Activated CD8-positive, alpha-beta memory T cell treated with anti-CD3 and anti-CD28 coated beads, Interleukin-2, amount 10 ng/mL, durations not matched to agents 7 days and 5 days (primary cell): ENCODE measurements around the gene RAB12. TPM values are rescaled to one million over a fixed set of nuclear protein-coding genes. Genes with fewer than 3 reads are reported as not detected.

ENCODE experiments used
- ATAC-seq: fragments of 150-1000 bp; cut with Tn5 transposase; one replicate; pipeline ENCODE4 v1.10.0; 2021; ENCODE audit warnings: moderate library complexity
- CTCF ChIA-PET: fragments of 350-600 bp; sonication (Branson Sonifier 250); formaldehyde crosslinking; loops from one replicate; lab custom pipeline; 2021; ENCODE audit warnings: antibody characterized with exemption; lab: Charles Lee
- DNase-seq: peaks from one replicate; pipeline ENCODE4 v3.0.0-alpha.2; 2020
- H3K27ac Mint-ChIP-seq: one replicate; pipeline ENCODE4 v1.8.0; 2021; ENCODE audit warnings: mild to moderate bottlenecking, mixed read lengths
- H3K27me3 Mint-ChIP-seq: one replicate; pipeline ENCODE4 v1.8.0; 2021; ENCODE audit warnings: mixed read lengths
- H3K36me3 Mint-ChIP-seq: one replicate; pipeline ENCODE4 v1.8.0; 2021; ENCODE audit warnings: mild to moderate bottlenecking, mixed read lengths
- H3K4me1 Mint-ChIP-seq: one replicate; pipeline ENCODE4 v1.8.0; 2021; ENCODE audit warnings: mixed read lengths
- H3K4me3 Mint-ChIP-seq: one replicate; pipeline ENCODE4 v1.8.0; 2021; ENCODE audit warnings: mild to moderate bottlenecking, moderate library complexity, mixed read lengths
- H3K9me3 Mint-ChIP-seq: one replicate; pipeline ENCODE4 v1.8.0; 2022; ENCODE audit warnings: low read depth, mixed read lengths
- total RNA-seq, 2 experiments: library from RNA; stranded (reverse); gene quantifications; one replicate each; pipeline ENCODE4 v1.2.3, GENCODE V29; 2021

Gene RAB12
- total RNA-seq, 2 experiments from 2014 or later: 13.6 to 15.2 TPM

DNA sequence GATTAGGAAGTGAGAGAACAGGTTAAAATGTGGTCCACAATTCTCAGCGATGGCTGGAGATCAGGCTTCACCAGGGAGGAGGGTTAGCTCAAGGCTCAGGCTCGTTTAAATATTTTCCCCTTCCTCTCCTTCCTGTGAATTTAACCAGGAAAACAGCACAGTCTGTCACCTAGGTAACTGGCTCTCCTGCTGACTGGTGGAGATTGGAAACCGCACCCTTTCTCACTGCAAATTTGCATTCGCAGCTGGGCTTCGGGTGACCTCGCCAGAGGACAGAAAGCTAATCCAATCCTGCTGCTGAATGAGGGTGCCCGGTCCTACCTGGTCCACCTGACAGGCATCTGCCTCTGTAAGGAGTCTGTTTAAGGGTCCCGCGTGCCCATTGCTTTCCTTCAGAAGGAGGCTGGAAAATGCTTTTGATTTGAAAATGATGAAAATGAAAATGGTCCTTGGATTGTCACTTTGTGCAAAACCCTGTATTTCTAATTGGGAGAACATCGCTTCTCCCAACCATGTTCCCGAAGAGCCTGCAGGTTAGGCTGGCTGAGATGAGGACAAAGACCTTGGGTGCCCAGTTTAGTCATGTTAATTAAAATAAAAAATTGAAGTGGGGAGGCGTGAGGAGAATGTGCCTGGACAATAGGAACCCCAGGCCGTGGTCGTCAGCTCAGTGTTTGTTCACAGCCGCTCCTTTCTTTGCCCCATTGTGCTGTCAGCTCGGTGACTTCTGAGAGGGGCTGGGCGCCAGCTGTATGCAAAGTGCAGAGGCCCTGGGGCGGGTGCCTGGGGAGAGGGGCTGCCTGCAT, 52.7 kb downstream of the RAB12 start:
- CTCF ChIA-PET: interaction anchor here (1.5 to 1.9 kb wide), 2 partner anchors 10 to 326 kb away, joined by 4 to 7 read pairs; no protein-coding TSS in a partner anchor

DNA sequence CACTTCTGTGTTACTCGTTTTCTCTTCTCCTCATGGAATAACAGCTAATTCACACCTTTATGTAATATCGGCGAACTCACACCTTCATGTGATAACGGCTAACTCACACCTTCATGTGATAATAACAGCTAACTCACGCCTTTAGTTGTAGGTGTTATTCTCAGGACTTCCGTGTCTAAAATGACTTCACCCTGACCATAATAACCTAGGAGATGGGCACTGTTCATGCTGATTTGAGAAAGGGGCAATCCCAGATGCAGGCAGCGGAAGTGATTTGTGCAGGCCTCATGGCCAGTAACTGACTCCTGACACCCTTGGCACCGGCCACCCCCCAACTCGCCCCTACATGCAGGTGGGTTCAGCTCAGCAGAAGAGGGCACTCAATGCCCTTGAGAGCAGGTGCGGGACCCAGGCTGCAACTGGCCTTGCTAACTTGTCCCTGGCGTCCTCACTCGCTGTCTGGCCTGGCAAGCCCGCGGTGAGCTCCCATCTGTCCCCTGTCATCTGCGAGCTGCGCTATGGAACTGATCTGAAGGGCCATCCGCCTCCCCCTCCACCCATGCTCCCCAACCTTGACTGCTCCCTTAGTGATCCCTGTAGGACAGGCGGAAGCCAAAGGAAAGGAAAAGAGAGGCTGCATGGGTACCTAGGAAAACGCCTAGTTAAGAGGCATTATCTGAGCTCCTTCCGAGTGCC, 53.5 kb downstream of the RAB12 start:
- H3K36me3 Mint-ChIP-seq: no peaks in the 10 kb centered on the region
- peaks cover 5% of the 10 kb centered on the region for H3K4me1 Mint-ChIP-seq
- no peak overlapping the region for H3K27ac Mint-ChIP-seq
- CTCF ChIA-PET: interaction anchor here (1.5 to 1.9 kb wide), 2 partner anchors 9 to 325 kb away, joined by 4 to 7 read pairs; no protein-coding TSS in a partner anchor
- H3K4me3 Mint-ChIP-seq: no peak overlapping the region
- H3K9me3 Mint-ChIP-seq: no peaks in the 10 kb centered on the region
- peaks cover 14% of the 10 kb centered on the region for H3K27me3 Mint-ChIP-seq
- DNase-seq (no peak), ATAC-seq (no peak)

More for the DNA sequence above, 52.7 kb downstream of the RAB12 start:
- ATAC-seq (no peak), DNase-seq (no peak)
- Mint-ChIP-seq H3K27me3 (peaks cover 14% of the 10 kb centered on the region), H3K36me3 (no peaks in the 10 kb centered on the region), H3K9me3 (no peaks in the 10 kb centered on the region), H3K4me1 (peaks cover 5% of the 10 kb centered on the region), H3K27ac (no peak overlapping the region), H3K4me3 (no peak overlapping the region)

DNA sequence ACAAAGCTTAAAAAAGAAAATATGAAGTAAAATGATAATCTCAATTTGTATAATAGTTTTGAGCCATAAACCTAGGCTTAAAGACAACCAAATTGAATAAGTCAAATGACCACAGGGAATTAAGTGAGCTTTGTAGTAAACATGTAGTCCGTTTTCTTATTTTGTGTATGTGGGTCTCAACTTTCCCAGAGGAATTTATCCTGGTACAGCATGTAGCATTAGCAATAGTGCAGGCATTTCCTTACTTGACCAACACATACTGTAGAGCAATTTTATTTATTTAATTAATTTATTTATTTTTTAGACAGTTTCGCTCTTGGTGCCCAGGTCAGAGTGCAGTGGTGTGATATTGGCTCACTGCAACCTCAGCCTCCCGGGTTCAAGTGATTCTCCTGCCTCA, 58.6 kb downstream of the RAB12 start:
- DNase-seq (no peak), ATAC-seq (no peak)
- H3K4me1 Mint-ChIP-seq: peaks cover 2% of the 10 kb centered on the region
- H3K36me3 Mint-ChIP-seq: no peaks in the 10 kb centered on the region
- H3K27me3 Mint-ChIP-seq: peaks cover 10% of the 10 kb centered on the region
- H3K4me3 Mint-ChIP-seq: no peak overlapping the region
- no peaks in the 10 kb centered on the region for H3K9me3 Mint-ChIP-seq
- CTCF ChIA-PET: interaction anchor here (1.2 kb wide), 1 partner anchor 14 kb away, joined by 3 read pairs; no protein-coding TSS in a partner anchor
- no peak overlapping the region for H3K27ac Mint-ChIP-seq

DNA sequence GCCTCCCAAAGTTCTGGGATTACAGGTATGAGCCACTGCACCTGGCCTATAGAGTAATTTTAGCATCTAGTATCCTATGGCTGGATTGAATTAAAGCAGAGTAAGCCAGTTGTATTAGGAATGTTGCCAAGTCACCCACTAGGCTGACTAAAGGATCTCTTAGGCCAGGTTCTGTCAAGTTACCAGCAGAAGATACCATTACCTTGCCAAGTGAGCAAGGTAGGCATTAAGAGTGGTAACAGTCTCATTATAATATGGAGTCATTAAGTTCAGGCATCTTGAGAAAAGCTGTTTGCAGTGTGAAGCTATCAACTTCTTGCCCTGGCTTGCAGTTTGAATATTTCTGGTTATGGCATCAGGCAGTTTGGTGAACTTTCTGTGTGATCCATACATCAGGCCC, 59.1 kb downstream of the RAB12 start:
- ATAC-seq (no peak), DNase-seq (no peak)
- Mint-ChIP-seq H3K27me3 (peaks cover 4% of the 10 kb centered on the region), H3K4me3 (no peak overlapping the region), H3K27ac (no peak overlapping the region), H3K36me3 (no peaks in the 10 kb centered on the region), H3K4me1 (peaks cover 3% of the 10 kb centered on the region), H3K9me3 (peaks cover under 1% of the 10 kb centered on the region)
- CTCF ChIA-PET: interaction anchor here (1.2 kb wide), 1 partner anchor 15 kb away, joined by 3 read pairs; no protein-coding TSS in a partner anchor

DNA sequence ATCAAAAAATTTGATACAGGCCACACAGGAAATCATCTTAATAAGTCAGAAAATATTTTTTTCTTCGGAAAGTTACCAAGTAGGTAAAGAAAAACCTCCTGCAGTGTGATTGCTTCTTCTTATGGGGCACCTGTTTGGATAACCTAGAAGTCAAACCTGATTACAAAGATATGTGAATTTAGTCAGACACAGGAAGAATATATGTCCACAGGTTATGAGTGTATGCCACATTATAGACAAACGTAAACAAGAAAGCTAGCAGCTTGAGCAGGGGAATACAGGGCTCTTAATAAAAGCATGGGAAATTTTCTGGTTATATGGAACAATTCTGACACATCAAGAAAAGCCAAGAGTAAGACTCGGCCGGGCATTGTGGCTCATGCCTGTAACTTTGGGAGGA, 60.3 kb downstream of the RAB12 start:
- Mint-ChIP-seq H3K9me3 (peaks cover 6% of the 10 kb centered on the region), H3K27ac (no peak overlapping the region), H3K36me3 (no peaks in the 10 kb centered on the region), H3K4me1 (peaks cover 6% of the 10 kb centered on the region), H3K27me3 (peaks cover 6% of the 10 kb centered on the region), H3K4me3 (no peak overlapping the region)
- no peak for ATAC-seq
- DNase-seq: no peak
- CTCF ChIA-PET: no interaction called here

DNA sequence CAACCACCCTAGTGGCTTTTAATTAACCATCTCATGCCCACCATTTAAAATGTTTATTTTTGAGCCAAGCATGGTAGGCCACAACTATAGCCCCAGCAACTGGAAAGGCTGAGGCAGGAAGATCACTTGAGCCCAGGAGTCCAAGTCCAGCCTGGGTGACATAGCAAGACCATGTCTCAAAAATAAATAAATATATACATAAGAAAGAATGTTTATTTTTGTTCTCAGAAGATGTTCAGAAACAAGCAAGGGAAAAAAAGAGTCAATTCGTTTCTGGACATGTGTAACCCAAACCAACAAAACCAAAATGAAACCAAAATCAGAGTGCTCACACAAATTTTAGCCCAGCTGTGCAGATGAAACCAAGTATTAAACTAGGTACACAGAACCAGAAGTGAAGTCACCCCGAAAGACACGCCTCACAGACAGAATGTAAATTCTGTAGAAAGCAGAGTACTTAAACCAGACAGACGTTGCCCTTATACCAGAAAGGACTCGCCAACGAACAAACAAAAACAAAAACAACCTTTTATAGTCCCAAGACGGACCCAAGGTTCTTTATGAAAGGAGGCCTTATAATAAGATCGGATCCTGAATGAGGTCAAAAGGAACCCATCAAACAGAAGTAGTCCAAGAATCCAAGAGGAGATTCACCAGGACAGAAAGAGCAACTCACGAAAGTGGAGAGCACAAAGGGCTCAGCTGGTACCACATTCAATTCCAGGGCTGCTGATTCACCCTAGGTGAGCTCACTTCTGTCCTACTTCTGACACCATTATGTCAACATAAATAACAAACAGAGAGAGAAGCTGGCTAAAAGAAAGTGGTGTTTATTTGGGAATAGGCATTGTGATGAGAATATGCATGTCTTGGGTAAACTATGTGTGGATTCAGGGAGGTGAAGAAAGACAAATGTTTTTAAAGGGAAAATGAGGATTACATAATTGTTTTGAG, 64.3 kb downstream of the RAB12 start:
- H3K27ac Mint-ChIP-seq: no peak overlapping the region
- ATAC-seq: no peak
- H3K9me3 Mint-ChIP-seq: peaks cover 6% of the 10 kb centered on the region
- DNase-seq: no peak
- peaks cover 3% of the 10 kb centered on the region for H3K4me1 Mint-ChIP-seq
- H3K4me3 Mint-ChIP-seq: no peak overlapping the region
- CTCF ChIA-PET: interaction anchor here (1.0 to 1.8 kb wide), 2 partner anchors 19 to 23 kb away, joined by 3 to 7 read pairs; no protein-coding TSS in a partner anchor
- H3K27me3 Mint-ChIP-seq: peaks cover 12% of the 10 kb centered on the region
- H3K36me3 Mint-ChIP-seq: no peaks in the 10 kb centered on the region

DNA sequence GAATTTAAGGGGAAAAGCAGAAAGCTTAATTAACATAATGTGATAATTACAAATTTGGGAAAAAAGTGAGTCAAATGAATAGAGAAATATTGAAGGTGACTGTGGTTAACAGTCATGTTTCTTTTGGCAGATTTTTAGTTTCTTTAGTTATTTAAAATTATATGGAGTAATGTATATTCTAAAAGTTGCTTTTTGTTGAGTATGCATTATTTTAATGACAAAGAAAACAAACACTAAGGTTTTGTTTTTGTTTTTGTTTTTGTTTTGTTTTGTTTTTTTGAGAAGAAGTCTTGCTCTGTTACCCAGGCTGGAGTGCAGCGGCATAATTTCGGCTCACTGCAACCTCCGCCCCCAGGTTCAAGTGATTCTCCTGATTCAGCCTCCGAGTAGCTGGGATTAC, 65.8 kb downstream of the RAB12 start:
- Mint-ChIP-seq H3K27ac (no peak overlapping the region), H3K9me3 (peaks cover 6% of the 10 kb centered on the region)
- CTCF ChIA-PET: interaction anchor here (1.2 kb wide), 1 partner anchor 22 kb away, joined by 3 read pairs; no protein-coding TSS in a partner anchor

DNA sequence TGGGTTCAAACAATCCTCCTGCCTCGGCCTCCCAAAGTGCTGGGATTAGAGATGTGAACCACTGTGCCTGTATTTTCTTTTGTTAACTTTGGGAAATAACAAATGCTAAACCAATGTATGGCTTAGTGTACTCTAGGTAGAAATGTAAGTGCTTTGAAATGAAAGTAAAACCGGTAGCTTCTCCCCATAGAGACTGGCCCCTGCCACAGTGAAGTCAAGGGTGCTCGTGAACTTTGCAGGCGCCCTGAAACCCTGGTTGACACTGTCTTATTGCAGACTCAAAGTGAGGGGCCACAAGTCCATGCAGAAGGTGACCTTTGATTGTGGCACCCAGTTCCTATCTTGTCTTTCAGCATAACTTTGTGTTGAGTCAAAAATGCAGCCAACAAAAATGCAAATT, 72.0 kb downstream of the RAB12 start:
- Mint-ChIP-seq H3K36me3 (no peaks in the 10 kb centered on the region), H3K9me3 (no peaks in the 10 kb centered on the region), H3K27me3 (peaks cover 3% of the 10 kb centered on the region), H3K4me3 (no peak overlapping the region), H3K4me1 (peaks cover 4% of the 10 kb centered on the region), H3K27ac (no peak overlapping the region)
- ATAC-seq (peak; percentile 64), DNase-seq (no peak)
- CTCF ChIA-PET: interaction anchor here (1.3 kb wide), 1 partner anchor 9 kb away, joined by 4 read pairs; no protein-coding TSS in a partner anchor

More for the DNA sequence above, 65.8 kb downstream of the RAB12 start:
- Mint-ChIP-seq H3K4me3 (no peak overlapping the region), H3K27me3 (peaks cover 12% of the 10 kb centered on the region), H3K4me1 (peaks cover 3% of the 10 kb centered on the region), H3K36me3 (no peaks in the 10 kb centered on the region)
- ATAC-seq (no peak), DNase-seq (no peak)

DNA sequence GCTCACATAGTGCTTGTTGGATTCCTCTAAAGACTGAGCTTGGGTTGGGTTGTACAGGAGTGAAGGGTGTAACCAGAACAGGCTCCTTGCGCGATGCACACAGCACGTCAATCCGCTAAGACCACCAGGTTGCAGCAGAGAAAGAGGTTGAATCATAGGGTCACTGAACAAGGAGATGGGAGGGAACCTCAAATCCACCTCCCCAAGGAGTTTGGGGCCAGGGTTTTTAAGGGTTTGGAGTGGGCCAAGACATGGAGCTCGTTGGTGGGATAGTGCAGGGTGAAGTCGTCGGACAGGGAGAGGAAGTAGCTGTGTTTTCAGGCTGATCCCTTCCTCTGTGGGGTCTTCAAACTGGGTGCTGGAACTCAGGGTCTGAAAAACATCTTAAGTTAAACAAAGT, 75.3 kb downstream of the RAB12 start:
- ATAC-seq: no peak
- peaks cover 4% of the 10 kb centered on the region for H3K4me1 Mint-ChIP-seq

DNA sequence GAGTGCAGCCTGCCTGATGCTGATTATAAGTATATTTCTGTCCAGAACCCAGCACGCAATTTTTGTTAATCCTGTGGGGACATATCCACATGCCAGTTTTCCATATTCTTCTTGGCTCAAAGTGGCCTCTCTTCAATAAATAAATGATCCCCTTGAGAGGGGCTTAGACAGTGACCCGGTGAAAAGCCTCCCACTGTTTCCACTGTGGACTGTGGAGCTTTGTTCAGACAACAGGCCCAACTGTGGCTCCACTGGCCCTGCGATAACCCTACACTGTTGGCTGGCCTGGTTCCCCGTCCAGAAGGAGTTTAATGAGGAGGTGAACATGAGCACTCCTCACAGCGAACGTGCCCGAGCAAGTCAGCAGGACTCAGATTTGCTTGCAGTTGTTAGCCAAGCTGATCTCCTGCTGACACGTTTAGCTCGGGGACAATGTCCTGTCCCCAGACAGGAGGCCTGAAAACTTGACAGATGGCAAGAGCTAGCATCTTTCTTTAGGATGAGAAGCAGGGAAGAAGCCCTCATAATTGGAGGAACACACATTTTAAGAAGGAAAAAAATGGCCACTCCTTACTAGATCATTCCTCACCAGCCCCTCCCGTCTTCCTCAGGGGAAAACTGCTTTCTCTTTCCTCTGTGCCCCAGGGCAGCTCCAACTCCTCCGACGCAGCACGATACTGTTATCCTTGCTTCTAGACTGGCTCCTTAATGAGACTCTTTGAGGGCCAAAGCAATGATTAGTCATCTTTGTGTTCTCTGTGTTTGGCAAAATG, 76.1 kb downstream of the RAB12 start:
- Mint-ChIP-seq H3K27me3 (no peaks in the 10 kb centered on the region), H3K4me3 (no peak overlapping the region), H3K36me3 (no peaks in the 10 kb centered on the region), H3K4me1 (peaks cover 4% of the 10 kb centered on the region), H3K9me3 (no peaks in the 10 kb centered on the region), H3K27ac (no peak overlapping the region)
- no peak for ATAC-seq
- CTCF ChIA-PET: interaction anchor here (1.7 kb wide), 1 partner anchor 11 kb away, joined by 9 read pairs; no protein-coding TSS in a partner anchor
- no peak for DNase-seq

More for the DNA sequence above, 75.3 kb downstream of the RAB12 start:
- Mint-ChIP-seq H3K36me3 (no peaks in the 10 kb centered on the region), H3K9me3 (no peaks in the 10 kb centered on the region), H3K27me3 (no peaks in the 10 kb centered on the region), H3K4me3 (no peak overlapping the region), H3K27ac (no peak overlapping the region)
- DNase-seq: no peak
- CTCF ChIA-PET: interaction anchor here (1.7 kb wide), 1 partner anchor 12 kb away, joined by 9 read pairs; no protein-coding TSS in a partner anchor

DNA sequence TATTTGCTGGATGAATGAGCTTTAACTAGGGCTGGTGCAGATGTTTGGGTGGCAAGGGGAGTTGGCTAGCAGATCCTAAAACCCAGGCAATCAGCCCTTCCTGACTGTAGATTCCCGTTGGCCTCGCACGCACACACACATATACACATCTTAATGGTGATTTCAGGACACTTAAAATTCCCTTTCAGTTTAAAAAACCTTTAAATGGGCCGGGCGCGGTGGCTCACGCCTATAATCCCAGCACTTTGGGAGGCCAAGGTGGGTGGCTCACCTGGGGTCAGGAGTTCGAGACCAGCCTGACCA, 76.6 kb downstream of the RAB12 start:
- Mint-ChIP-seq H3K27me3 (no peaks in the 10 kb centered on the region), H3K4me1 (peaks cover 4% of the 10 kb centered on the region)
- no peak for ATAC-seq

DNA sequence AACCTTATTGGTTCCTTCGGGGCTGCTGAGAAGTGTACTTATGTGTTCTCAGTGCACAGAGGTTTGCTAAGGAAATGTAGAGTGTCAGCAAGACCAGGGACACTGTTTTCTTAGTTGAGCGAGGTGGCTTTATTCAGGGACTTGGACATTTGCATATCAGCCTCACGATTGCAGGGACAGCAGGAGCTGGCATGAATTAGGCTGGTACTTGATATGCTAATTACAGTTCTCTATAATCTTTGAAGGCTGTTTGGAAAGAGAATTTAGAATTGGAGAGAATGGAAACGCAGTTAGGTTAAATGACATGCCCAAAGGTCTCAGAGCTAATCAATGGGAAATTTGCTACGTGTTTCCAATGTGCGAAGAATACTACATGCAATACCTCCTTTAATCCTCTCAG, 77.4 kb downstream of the RAB12 start:
- ATAC-seq (no peak), DNase-seq (no peak)
- CTCF ChIA-PET: interaction anchor here (1.5 to 2.8 kb wide), 2 partner anchors 9 to 301 kb away, joined by 8 to 12 read pairs; no protein-coding TSS in a partner anchor
- Mint-ChIP-seq H3K9me3 (no peaks in the 10 kb centered on the region), H3K27me3 (peaks cover 1% of the 10 kb centered on the region), H3K27ac (no peak overlapping the region), H3K4me1 (no peaks in the 10 kb centered on the region), H3K36me3 (no peaks in the 10 kb centered on the region), H3K4me3 (no peak overlapping the region)

More for the DNA sequence above, 76.6 kb downstream of the RAB12 start:
- CTCF ChIA-PET: interaction anchor here (1.7 kb wide), 1 partner anchor 11 kb away, joined by 9 read pairs; no protein-coding TSS in a partner anchor
- H3K36me3 Mint-ChIP-seq: no peaks in the 10 kb centered on the region
- no peak overlapping the region for H3K4me3 Mint-ChIP-seq
- no peaks in the 10 kb centered on the region for H3K9me3 Mint-ChIP-seq
- DNase-seq: no peak
- no peak overlapping the region for H3K27ac Mint-ChIP-seq
